H9 (cell line): ENCODE data around the gene CDH6. TPM values are rescaled to one million over a fixed set of nuclear protein-coding genes. Genes with fewer than 3 reads are reported as not detected.

Experiments
- DNase-seq: peaks from one replicate; pipeline ENCODE4 v3.0.0-alpha.2; 2017
- H2AFZ ChIP-seq: one replicate; pipeline ENCODE4 v1.6.1; 2013; ENCODE audit warnings: mild to moderate bottlenecking, low read length, control low read depth, moderate library complexity
- H2AK5ac ChIP-seq: 2 replicates; pipeline ENCODE4 v1.6.1; 2013; ENCODE audit warnings: low read length, control low read depth, mixed read lengths; ENCODE audit not compliant: insufficient read length
- H2BK120ac ChIP-seq: one replicate; pipeline ENCODE4 v1.6.1; 2013; ENCODE audit warnings: low read depth, mild to moderate bottlenecking, low read length, control low read depth, inconsistent platforms; ENCODE audit not compliant: poor library complexity, severe bottlenecking
- H2BK12ac ChIP-seq: 2 replicates; pipeline ENCODE4 v1.6.1; 2013; ENCODE audit warnings: low read length, control low read depth, mixed read lengths, low read depth; ENCODE audit not compliant: insufficient read length
- H2BK15ac ChIP-seq: 2 replicates; pipeline ENCODE4 v1.6.1; 2013; ENCODE audit warnings: low read depth, low read length, control low read depth
- H2BK20ac ChIP-seq: one replicate; pipeline ENCODE4 v1.6.1; 2013; ENCODE audit warnings: low read depth, mild to moderate bottlenecking, low read length, control low read depth, inconsistent platforms; ENCODE audit not compliant: poor library complexity, severe bottlenecking
- H2BK5ac ChIP-seq: 2 replicates; pipeline ENCODE4 v1.6.1; 2013; ENCODE audit warnings: low read length, control low read depth, mixed read lengths; ENCODE audit not compliant: insufficient read length
- H3K14ac ChIP-seq: 2 replicates; pipeline ENCODE4 v1.6.1; 2013; ENCODE audit warnings: low read length, control low read depth; ENCODE audit not compliant: insufficient read depth
- H3K18ac ChIP-seq: 2 replicates; pipeline ENCODE4 v1.6.1; 2013; ENCODE audit warnings: low read depth, mild to moderate bottlenecking, mixed read lengths, low read length, control low read depth; ENCODE audit not compliant: insufficient read length
- H3K23ac ChIP-seq: 2 replicates; pipeline ENCODE4 v1.6.1; 2013; ENCODE audit warnings: low read length, control low read depth, mixed read lengths, low read depth; ENCODE audit not compliant: insufficient read length
- H3K23me2 ChIP-seq: 2 replicates; pipeline ENCODE4 v1.6.1; 2013; ENCODE audit warnings: low read depth, mild to moderate bottlenecking, mixed read lengths, low read length, control low read depth; ENCODE audit not compliant: insufficient read length, poor library complexity, severe bottlenecking
- H3K27ac ChIP-seq: 2 replicates; pipeline ENCODE4 v1.5.1; 2013; ENCODE audit warnings: low read length, control low read depth, mixed read lengths, low read depth; ENCODE audit not compliant: insufficient read length
- H3K27me3 ChIP-seq: 2 replicates; pipeline ENCODE4 v1.6.1; 2013; ENCODE audit warnings: low read length, control low read depth, inconsistent platforms; ENCODE audit not compliant: insufficient read depth
- H3K4ac ChIP-seq: 2 replicates; pipeline ENCODE4 v1.6.1; 2013; ENCODE audit warnings: low read depth, mild to moderate bottlenecking, control low read depth, inconsistent platforms, low read length, moderate library complexity
- H3K4me1 ChIP-seq: 2 replicates; pipeline ENCODE4 v1.6.1; 2013; ENCODE audit warnings: low read length, control low read depth, inconsistent platforms; ENCODE audit not compliant: insufficient read depth
- H3K4me2 ChIP-seq: 2 replicates; pipeline ENCODE4 v1.6.1; 2013; ENCODE audit warnings: low read length, control low read depth, mixed read lengths; ENCODE audit not compliant: insufficient read length, insufficient read depth
- H3K56ac ChIP-seq: 2 replicates; pipeline ENCODE4 v1.6.1; 2013; ENCODE audit warnings: low read depth, mild to moderate bottlenecking, mixed read lengths, low read length, control low read depth; ENCODE audit not compliant: insufficient read length
- H3K79me1 ChIP-seq: 2 replicates; pipeline ENCODE4 v1.6.1; 2013; ENCODE audit warnings: low read depth, mild to moderate bottlenecking, moderate library complexity, low read length, control low read depth, inconsistent platforms; ENCODE audit not compliant: insufficient read depth, poor library complexity, severe bottlenecking
- H3K79me2 ChIP-seq: 2 replicates; pipeline ENCODE4 v1.6.1; 2013; ENCODE audit warnings: low read length, control low read depth, inconsistent platforms; ENCODE audit not compliant: insufficient read depth
- H3K9ac ChIP-seq: 2 replicates; pipeline ENCODE4 v1.6.1; 2013; ENCODE audit warnings: low read length, control low read depth, mixed read lengths; ENCODE audit not compliant: insufficient read length; ENCODE audit errors: extremely low read depth
- H3K9me3 ChIP-seq: one replicate; pipeline ENCODE4 v1.6.1; 2013; ENCODE audit warnings: low read depth, low read length, inconsistent platforms; ENCODE audit not compliant: control insufficient read depth
- H3T11ph ChIP-seq: one replicate; pipeline ENCODE4 v1.6.1; 2013; ENCODE audit warnings: mild to moderate bottlenecking, low read length, control low read depth, inconsistent platforms
- H4K20me1 ChIP-seq: one replicate; pipeline ENCODE4 v1.6.1; 2013; ENCODE audit not compliant: control insufficient read depth, insufficient read length, insufficient read depth
- H4K5ac ChIP-seq: 2 replicates; pipeline ENCODE4 v1.6.1; 2013; ENCODE audit warnings: low read depth, mild to moderate bottlenecking, mixed read lengths, low read length, control low read depth; ENCODE audit not compliant: insufficient read length
- H4K8ac ChIP-seq: replicated peaks from 2 replicates; pipeline ENCODE4 v1.6.1; 2013; ENCODE audit warnings: low read length, control low read depth, mixed read lengths, low read depth; ENCODE audit not compliant: insufficient read length
- H4K91ac ChIP-seq: 2 replicates; pipeline ENCODE4 v1.6.1; 2013; ENCODE audit warnings: low read depth, mild to moderate bottlenecking, moderate library complexity, mixed read lengths, low read length, control low read depth; ENCODE audit not compliant: insufficient read length
- H3K27ac Mint-ChIP-seq, 3 experiments: 2 replicates in 2 of 3; 3 replicates in 1 of 3; pipeline ENCODE4 v1.8.0; 2020 to 2021; ENCODE audit warnings: mixed read lengths in 3 of 3, mild to moderate bottlenecking in 1 of 3, moderate library complexity in 1 of 3
- H3K27me3 Mint-ChIP-seq: 2 replicates; pipeline ENCODE4 v1.8.0; 2021; ENCODE audit warnings: low read depth, mild to moderate bottlenecking, moderate library complexity, mixed read lengths
- H3K36me3 Mint-ChIP-seq, 3 experiments: 2 replicates in 2 of 3; 3 replicates in 1 of 3; pipeline ENCODE4 v1.8.0; 2020 to 2021; ENCODE audit warnings: low read depth in 3 of 3, mixed read lengths in 3 of 3; ENCODE audit not compliant: insufficient read depth in 1 of 3
- H3K4me1 Mint-ChIP-seq, 2 experiments: 2 replicates each; pipeline ENCODE4 v1.8.0; 2020; ENCODE audit warnings: mixed read lengths in 2 of 2
- H3K4me3 Mint-ChIP-seq, 2 experiments: 2 replicates in 1 of 2; 3 replicates in 1 of 2; pipeline ENCODE4 v1.8.0; 2020 to 2021; ENCODE audit warnings: mild to moderate bottlenecking in 2 of 2, mixed read lengths in 2 of 2, moderate library complexity in 1 of 2
- H3K9me3 Mint-ChIP-seq, 2 experiments: 2 replicates in 1 of 2; 3 replicates in 1 of 2; pipeline ENCODE4 v1.8.0; 2020; ENCODE audit warnings: mild to moderate bottlenecking in 2 of 2, mixed read lengths in 2 of 2, moderate library complexity in 1 of 2
- WGBS: extraction: QIAGEN DNeasy Blood & Tissue Kit; methylation state at CpG from one replicate; pipeline ENCODE4 v1.1.7; 2013; ENCODE audit warnings: missing lambda C conversion rate, low lambda C conversion rate, mixed read lengths; ENCODE audit not compliant: insufficient read length; ENCODE audit errors: extremely low coverage; 5-methylcytosine and 5-hydroxymethylcytosine counted together
- total RNA-seq: library from RNA; stranded (reverse); gene quantifications from 2 replicates; pipeline ENCODE4 v1.2.1, GENCODE V29; 2021
- TF ChIP-seq, protein P1 (sequence below): fragments of 200-600 bp; sonication (generic); conservative IDR thresholded peaks from 3 replicates; pipeline ENCODE4 v1.8.0; 2021; ENCODE audit warnings: antibody characterized with exemption, mild to moderate bottlenecking

Gene CDH6
- total RNA-seq, 1 experiment from 2014 or later = 11.7 TPM

DNA sequence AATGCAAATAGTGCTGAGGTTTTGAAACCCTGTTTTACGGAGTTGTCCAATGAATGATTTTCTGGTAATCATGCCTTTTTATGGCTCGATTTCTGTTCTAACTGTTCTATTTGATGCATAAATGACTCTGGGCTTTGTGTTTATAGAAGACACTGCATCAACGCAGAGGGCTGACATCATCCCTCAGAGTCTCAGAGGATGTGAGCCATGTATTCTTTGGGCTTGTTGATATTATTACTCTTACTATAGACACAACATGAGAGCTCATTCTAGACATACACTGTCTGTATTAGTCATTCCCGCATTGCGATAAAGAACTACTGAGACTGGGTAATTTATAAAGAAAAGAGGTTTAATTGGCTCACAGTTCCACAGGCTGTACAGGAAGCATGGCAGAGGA is 31.6 kb downstream of the CDH6 start:
- no peak overlapping the region for H3K9ac ChIP-seq
- no peaks in the 10 kb centered on the region for H4K20me1 ChIP-seq
- H3K79me1 ChIP-seq = no peaks in the 10 kb centered on the region
- no CpG with 5 or more reads among the region's 5 CpGs for WGBS
- no peaks in the 10 kb centered on the region for H3K4me1 ChIP-seq
- no peak overlapping the region for H4K5ac ChIP-seq
- H3K23ac ChIP-seq = no peak overlapping the region
- H2BK120ac ChIP-seq = no peak overlapping the region
- Mint-ChIP-seq H3K27me3 (no peaks in the 10 kb centered on the region; the same call in 1 of the 2 replicates), H3K36me3 (peaks cover 4 to 17% (median 5%) of the 10 kb centered on the region in 3 experiments; a peak in 3 of 7 replicates), H3K9me3 (no peaks in the 10 kb centered on the region), H3K4me1 (peaks cover 4 to 6% of the 10 kb centered on the region in 2 experiments; a peak in 3 of 4 replicates), H3K4me3 (no peak overlapping the region), H3K27ac (no peak overlapping the region)
- DNase-seq = no peak
- no peak overlapping the region for H3K56ac ChIP-seq
- H3K4ac ChIP-seq = no peak overlapping the region
- no peak overlapping the region for H4K91ac ChIP-seq
- no peaks in the 10 kb centered on the region for H3K79me2 ChIP-seq
- TF ChIP-seq, protein P1, sequence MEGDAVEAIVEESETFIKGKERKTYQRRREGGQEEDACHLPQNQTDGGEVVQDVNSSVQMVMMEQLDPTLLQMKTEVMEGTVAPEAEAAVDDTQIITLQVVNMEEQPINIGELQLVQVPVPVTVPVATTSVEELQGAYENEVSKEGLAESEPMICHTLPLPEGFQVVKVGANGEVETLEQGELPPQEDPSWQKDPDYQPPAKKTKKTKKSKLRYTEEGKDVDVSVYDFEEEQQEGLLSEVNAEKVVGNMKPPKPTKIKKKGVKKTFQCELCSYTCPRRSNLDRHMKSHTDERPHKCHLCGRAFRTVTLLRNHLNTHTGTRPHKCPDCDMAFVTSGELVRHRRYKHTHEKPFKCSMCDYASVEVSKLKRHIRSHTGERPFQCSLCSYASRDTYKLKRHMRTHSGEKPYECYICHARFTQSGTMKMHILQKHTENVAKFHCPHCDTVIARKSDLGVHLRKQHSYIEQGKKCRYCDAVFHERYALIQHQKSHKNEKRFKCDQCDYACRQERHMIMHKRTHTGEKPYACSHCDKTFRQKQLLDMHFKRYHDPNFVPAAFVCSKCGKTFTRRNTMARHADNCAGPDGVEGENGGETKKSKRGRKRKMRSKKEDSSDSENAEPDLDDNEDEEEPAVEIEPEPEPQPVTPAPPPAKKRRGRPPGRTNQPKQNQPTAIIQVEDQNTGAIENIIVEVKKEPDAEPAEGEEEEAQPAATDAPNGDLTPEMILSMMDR = no peak
- no peak overlapping the region for H2AK5ac ChIP-seq
- H2BK5ac ChIP-seq = no peak overlapping the region
- no peak overlapping the region for H3K18ac ChIP-seq
- H3K9me3 ChIP-seq = no peaks in the 10 kb centered on the region
- H3K27me3 ChIP-seq = no peaks in the 10 kb centered on the region
- H3K4me2 ChIP-seq = no peak overlapping the region
- no peak overlapping the region for H2BK15ac ChIP-seq
- no peak overlapping the region for H4K8ac ChIP-seq
- H2AFZ ChIP-seq = no peak overlapping the region
- no peak overlapping the region for H2BK20ac ChIP-seq
- H3T11ph ChIP-seq = no peak overlapping the region
- H3K14ac ChIP-seq = no peak overlapping the region
- no peaks in the 10 kb centered on the region for H3K23me2 ChIP-seq
- no peak overlapping the region for H2BK12ac ChIP-seq
- H3K27ac ChIP-seq = no peak overlapping the region
